Karpas-422 (cell line): ENCODE results near the gene DNAJC24. TPM values are rescaled to one million over a fixed set of nuclear protein-coding genes. Genes with fewer than 3 reads are reported as not detected.

ENCODE experiments used
- DNase-seq: peaks from one replicate; pipeline ENCODE4 v3.0.0-alpha.2; 2015
- H2AFZ ChIP-seq: fragments of 200-600 bp; sonication (generic); 2 replicates; pipeline ENCODE4 v1.6.1; 2014; ENCODE audit warnings: antibody characterized with exemption, low read length, mixed read lengths
- H3K27ac ChIP-seq: fragments of 200-600 bp; sonication (generic); 2 replicates; pipeline ENCODE4 v1.5.1; 2014; ENCODE audit warnings: mild to moderate bottlenecking, low read length, moderate library complexity
- H3K27me3 ChIP-seq: fragments of 200-600 bp; sonication (generic); 2 replicates; pipeline ENCODE4 v1.6.1; 2014; ENCODE audit warnings: low read length, mixed read lengths
- H3K36me3 ChIP-seq: fragments of 200-600 bp; sonication (generic); 2 replicates; pipeline ENCODE4 v1.6.1; 2014; ENCODE audit warnings: low read length, mixed read lengths; ENCODE audit not compliant: insufficient read depth
- H3K4me1 ChIP-seq: fragments of 200-600 bp; sonication (generic); 2 replicates; pipeline ENCODE4 v1.6.1; 2014; ENCODE audit warnings: mild to moderate bottlenecking, low read length, mixed read lengths
- H3K4me2 ChIP-seq: fragments of 200-600 bp; sonication (generic); 2 replicates; pipeline ENCODE4 v1.6.1; 2014; ENCODE audit warnings: low read length, low read depth, mild to moderate bottlenecking; ENCODE audit not compliant: poor library complexity, severe bottlenecking
- H3K4me3 ChIP-seq: fragments of 200-600 bp; sonication (generic); 2 replicates; pipeline ENCODE4 v1.5.1; 2014; ENCODE audit warnings: mild to moderate bottlenecking, antibody characterized with exemption, low read length, mixed read lengths
- H3K79me2 ChIP-seq: fragments of 200-600 bp; sonication (generic); 2 replicates; pipeline ENCODE4 v1.6.1; 2014; ENCODE audit warnings: mild to moderate bottlenecking, low read length, mixed read lengths
- H3K9ac ChIP-seq: fragments of 200-600 bp; sonication (generic); 2 replicates; pipeline ENCODE4 v1.6.0; 2014; ENCODE audit warnings: low read length
- H3K9me2 ChIP-seq: fragments of 200-600 bp; sonication (generic), shearing (Covaris generic); replicated peaks from 2 replicates; pipeline ENCODE4 v1.6.0; 2014; ENCODE audit warnings: mild to moderate bottlenecking, low read length, moderate library complexity; ENCODE audit not compliant: insufficient read depth
- H3K9me3 ChIP-seq: fragments of 300-700, 200-600 bp; sonication (generic); 2 replicates; pipeline ENCODE4 v1.6.1; 2014; ENCODE audit warnings: low read length, mixed read lengths
- H4K20me1 ChIP-seq: fragments of 200-600 bp; sonication (generic); 2 replicates; pipeline ENCODE4 v1.6.1; 2014; ENCODE audit warnings: mild to moderate bottlenecking, antibody characterized with exemption, low read length, low read depth; ENCODE audit not compliant: insufficient read depth
- total RNA-seq: library from RNA; depleted of rRNA; stranded (reverse); fragments of >200 nt; shearing (Covaris generic); gene quantifications from 2 replicates; pipeline ENCODE4 v1.2.3, GENCODE V29; 2014; ENCODE audit warnings: low replicate concordance; rRNA removed

Gene DNAJC24
- total RNA-seq, 1 experiment from 2014 or later, result 50.6 TPM

DNA sequence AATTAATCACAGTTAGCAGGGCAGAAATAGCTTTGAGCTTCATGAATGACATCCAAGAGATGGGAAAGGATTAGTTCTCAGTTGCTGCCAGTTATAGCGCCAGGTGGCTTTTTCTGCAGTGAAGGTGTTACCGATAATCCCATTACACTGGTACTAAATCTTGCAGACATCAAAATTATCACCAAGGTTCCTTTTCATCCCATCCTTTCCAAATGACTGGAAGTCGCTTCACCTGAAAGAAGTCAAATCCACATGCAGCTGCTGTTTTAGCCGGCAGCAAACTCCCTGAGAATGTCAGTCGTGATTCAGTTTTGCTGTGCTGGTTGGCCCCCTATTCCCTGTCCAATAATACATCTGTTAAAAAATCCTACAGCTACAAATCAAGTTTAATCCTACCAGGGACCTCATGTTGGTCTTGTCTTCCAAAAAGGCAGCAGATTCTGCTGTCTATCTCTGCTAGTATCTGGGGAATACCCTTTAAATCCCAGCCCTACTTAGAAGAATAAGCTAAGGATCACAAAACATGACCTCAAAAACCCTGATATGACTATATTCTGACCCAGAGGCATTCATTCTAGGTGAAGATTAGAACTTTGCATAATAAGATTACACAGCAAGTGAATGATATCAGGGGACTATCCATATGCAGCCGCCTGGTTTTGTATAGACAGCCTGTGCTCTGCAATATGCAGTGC lies 108.0 kb downstream of the DNAJC24 start:
- H3K27ac ChIP-seq, result no peak overlapping the region
- no peaks in the 10 kb centered on the region for H3K27me3 ChIP-seq
- H3K79me2 ChIP-seq, result peaks cover 91% of the 10 kb centered on the region
- DNase-seq, result no peak
- no peaks in the 10 kb centered on the region for H3K36me3 ChIP-seq
- no peaks in the 10 kb centered on the region for H3K4me1 ChIP-seq
- no peaks in the 10 kb centered on the region for H3K9me3 ChIP-seq
- H3K4me2 ChIP-seq, result no peak overlapping the region
- no peak overlapping the region for H3K9ac ChIP-seq
- no peak overlapping the region for H2AFZ ChIP-seq
- H3K4me3 ChIP-seq, result no peak overlapping the region
- no peaks in the 10 kb centered on the region for H3K9me2 ChIP-seq
- H4K20me1 ChIP-seq, result no peaks in the 10 kb centered on the region

DNA sequence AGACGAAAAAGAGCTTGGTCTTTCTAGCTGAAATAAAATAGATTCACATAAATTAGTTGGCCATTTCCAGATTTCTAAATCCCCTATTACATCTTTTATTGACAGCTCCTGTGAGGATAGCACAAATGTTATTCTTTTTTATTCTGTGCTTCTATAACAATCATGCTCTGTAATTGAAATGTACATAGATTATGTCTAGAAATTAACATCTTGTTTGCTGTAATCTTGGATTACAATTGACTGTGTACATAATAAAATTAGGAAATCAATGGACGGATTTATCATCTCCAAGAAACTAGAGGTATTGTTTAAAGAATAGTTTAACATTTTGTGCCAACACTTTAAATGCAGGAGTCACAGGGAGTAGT lies 108.5 kb downstream of the DNAJC24 start:
- no peaks in the 10 kb centered on the region for H3K9me2 ChIP-seq
- no peak overlapping the region for H3K27ac ChIP-seq
- no peak for DNase-seq
- H3K27me3 ChIP-seq, result no peaks in the 10 kb centered on the region
- no peak overlapping the region for H3K4me2 ChIP-seq
- H2AFZ ChIP-seq, result no peak overlapping the region
- H3K4me3 ChIP-seq, result no peak overlapping the region
- no peaks in the 10 kb centered on the region for H4K20me1 ChIP-seq
- H3K4me1 ChIP-seq, result no peaks in the 10 kb centered on the region
- peaks cover 2% of the 10 kb centered on the region; the same call in 1 of the 2 replicates for H3K36me3 ChIP-seq
- H3K9me3 ChIP-seq, result 0 out of 2 replicates have a peak, but pooled peaks cover 2% of the 10 kb centered on the region
- H3K9ac ChIP-seq, result no peak overlapping the region
- peaks cover 95% of the 10 kb centered on the region for H3K79me2 ChIP-seq

DNA sequence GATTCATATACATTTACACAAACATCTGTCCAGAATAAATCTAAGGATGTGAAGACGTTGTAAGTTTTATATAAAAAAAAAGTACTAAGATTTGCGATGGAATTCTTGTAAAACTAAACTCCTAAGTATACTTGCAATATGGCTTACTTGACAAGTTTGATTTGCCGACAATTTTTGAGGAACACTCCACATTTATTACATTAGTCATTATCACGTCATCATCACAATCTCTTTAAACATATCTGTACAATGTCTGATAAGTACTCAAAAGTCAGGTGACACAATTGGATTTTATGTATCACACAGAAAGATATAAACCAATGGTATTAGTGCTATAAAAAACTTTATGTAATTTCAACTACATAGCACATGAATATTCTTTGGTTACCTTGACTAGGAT lies 109.4 kb downstream of the DNAJC24 start:
- no peak overlapping the region for H3K27ac ChIP-seq
- H3K9me3 ChIP-seq, result 0 out of 2 replicates have a peak, but pooled peaks cover 4% of the 10 kb centered on the region
- no peaks in the 10 kb centered on the region for H3K27me3 ChIP-seq
- H2AFZ ChIP-seq, result no peak overlapping the region
- H3K36me3 ChIP-seq, result peaks cover 4% of the 10 kb centered on the region; the same call in 1 of the 2 replicates
- H3K4me1 ChIP-seq, result no peaks in the 10 kb centered on the region
- no peak overlapping the region for H3K4me2 ChIP-seq
- H3K4me3 ChIP-seq, result no peak overlapping the region
- H4K20me1 ChIP-seq, result no peaks in the 10 kb centered on the region
- H3K9me2 ChIP-seq, result no peaks in the 10 kb centered on the region
- H3K79me2 ChIP-seq, result peaks cover 96% of the 10 kb centered on the region
- no peak overlapping the region for H3K9ac ChIP-seq
- DNase-seq, result no peak

DNA sequence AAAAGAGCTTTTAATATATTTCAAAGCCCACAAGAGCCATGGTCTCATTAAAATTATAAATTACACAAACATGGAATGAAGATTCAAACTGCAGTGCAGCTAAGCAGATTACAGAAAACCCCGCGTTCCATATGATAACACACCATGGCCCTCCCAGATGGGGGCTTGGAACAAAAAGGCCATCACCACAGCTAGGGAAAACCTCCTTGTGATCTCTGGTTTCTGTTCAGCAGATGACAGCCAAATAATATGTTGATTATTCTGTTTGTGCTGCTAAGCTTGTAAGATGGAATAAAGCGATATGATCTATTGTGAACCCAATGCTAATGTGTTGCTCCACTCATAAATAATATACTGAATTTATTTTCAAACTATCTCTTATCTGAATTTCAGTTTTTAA lies 111.3 kb downstream of the DNAJC24 start:
- no peaks in the 10 kb centered on the region for H3K4me1 ChIP-seq

More for the DNA sequence above, 111.3 kb downstream of the DNAJC24 start:
- 0 out of 2 replicates have a peak, but pooled peaks cover 4% of the 10 kb centered on the region for H3K9me3 ChIP-seq
- no peak overlapping the region for H3K4me3 ChIP-seq
- no peaks in the 10 kb centered on the region for H3K27me3 ChIP-seq
- H3K9ac ChIP-seq, result no peak overlapping the region
- peaks cover 96% of the 10 kb centered on the region for H3K79me2 ChIP-seq
- H3K27ac ChIP-seq, result no peak overlapping the region
- no peaks in the 10 kb centered on the region for H4K20me1 ChIP-seq
- H3K4me2 ChIP-seq, result no peak overlapping the region
- H3K36me3 ChIP-seq, result peaks cover 4% of the 10 kb centered on the region; the same call in 1 of the 2 replicates
- H3K9me2 ChIP-seq, result no peaks in the 10 kb centered on the region
- H2AFZ ChIP-seq, result no peak overlapping the region
- no peak for DNase-seq

Other genes with a start within 250 kb of the DNAJC24 start
- gene DCDC1, start 121 bp upstream of the DNAJC24 start, total RNA-seq, result not detected in 2 replicates
- gene IMMP1L, start 139.8 kb downstream of the DNAJC24 start, total RNA-seq, result 63.1 and 83.4 TPM in 2 replicates
- 44.3 and 87.1 TPM in 2 replicates for gene ELP4, start 139.9 kb downstream of the DNAJC24 start, total RNA-seq